Measurements from ENCODE around the gene DNMBP. TPM values are rescaled to one million over a fixed set of nuclear protein-coding genes. Genes with fewer than 3 reads are reported as not detected.
"Not testable (repeated sequence)": the region's sequence is repeated elsewhere in the genome, so short reads cannot be mapped to it uniquely, and the experiment has no call there.

Gene DNMBP
- total RNA-seq, 2 experiments from 2014 or later = 2.2 to 2.4 TPM

DNA sequence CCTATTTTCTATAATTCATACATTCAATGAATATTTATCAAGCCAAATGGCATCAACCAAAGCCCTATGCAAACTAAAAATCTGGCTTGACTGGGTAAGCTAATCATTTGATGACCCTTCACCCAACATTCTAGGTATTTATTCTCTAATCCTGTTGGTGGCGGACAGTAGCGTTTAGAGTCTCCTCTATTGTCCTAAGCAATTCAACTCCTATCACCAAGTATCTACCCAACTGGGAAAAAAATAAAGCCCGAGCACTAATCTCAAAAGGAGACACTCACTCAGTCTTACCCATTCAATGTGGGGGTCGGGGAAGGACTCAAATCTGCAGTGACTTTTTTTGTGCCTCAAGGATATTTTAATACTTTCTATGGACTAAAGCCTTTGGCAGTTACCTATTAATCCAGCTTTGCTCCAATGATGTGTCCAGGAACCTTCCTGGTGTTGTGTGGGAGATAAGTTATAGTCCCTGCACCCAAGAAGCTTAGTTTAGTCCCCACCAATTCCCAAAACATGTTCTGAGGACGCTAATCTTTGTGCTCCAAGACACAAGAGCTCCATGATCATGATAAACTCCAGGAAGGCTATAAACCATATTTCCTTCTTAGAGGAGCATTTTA, 30.6 kb downstream of the DNMBP start:
- Mint-ChIP-seq H3K36me3 (ENCODE audit: low read depth) (no peaks in the 10 kb centered on the region), H3K9me3 (no peaks in the 10 kb centered on the region), H3K4me3 (no peak overlapping the region), H3K4me1 (ENCODE audit: low read depth) (peaks cover 3% of the 10 kb centered on the region), H3K27ac (no peak overlapping the region), H3K27me3 (ENCODE audit: low read depth) (no peaks in the 10 kb centered on the region)
- intact Hi-C loops (cut with micrococcal nuclease) = no loop called here
- no peak for DNase-seq
- CTCF ChIA-PET = interaction anchor here (0.6 to 0.9 kb wide), 2 partner anchors 11 to 30 kb away, joined by 3 to 5 read pairs; partner anchors contain the start of gene DNMBP

DNA sequence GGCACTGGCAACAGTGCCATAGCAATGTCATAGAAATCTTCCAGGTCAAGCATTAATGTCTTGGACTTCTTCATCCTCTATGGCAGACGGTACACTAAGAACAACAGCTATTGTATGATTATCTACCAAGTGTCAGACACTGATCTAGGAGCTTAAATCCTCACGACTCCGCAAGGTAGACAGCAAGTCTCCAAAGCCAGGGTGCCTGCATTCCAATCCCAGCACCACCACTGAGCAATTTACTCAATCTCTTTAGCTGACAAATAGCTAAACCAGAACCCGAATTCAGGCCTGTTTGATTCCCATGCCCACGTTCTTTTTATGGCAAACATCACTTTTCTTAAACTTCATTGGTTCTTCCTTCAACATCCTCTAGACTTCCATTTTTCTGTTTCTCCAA, 31.8 kb downstream of the DNMBP start:
- no peak overlapping the region for H3K27ac Mint-ChIP-seq
- H3K4me1 Mint-ChIP-seq (ENCODE audit: low read depth) = no peaks in the 10 kb centered on the region
- DNase-seq = no peak
- intact Hi-C loops (cut with micrococcal nuclease) = no loop called here
- H3K4me3 Mint-ChIP-seq = no peak overlapping the region
- no peaks in the 10 kb centered on the region for H3K27me3 Mint-ChIP-seq (ENCODE audit: low read depth)
- CTCF ChIA-PET = no interaction called here
- no peaks in the 10 kb centered on the region for H3K36me3 Mint-ChIP-seq (ENCODE audit: low read depth)
- no peaks in the 10 kb centered on the region for H3K9me3 Mint-ChIP-seq

DNA sequence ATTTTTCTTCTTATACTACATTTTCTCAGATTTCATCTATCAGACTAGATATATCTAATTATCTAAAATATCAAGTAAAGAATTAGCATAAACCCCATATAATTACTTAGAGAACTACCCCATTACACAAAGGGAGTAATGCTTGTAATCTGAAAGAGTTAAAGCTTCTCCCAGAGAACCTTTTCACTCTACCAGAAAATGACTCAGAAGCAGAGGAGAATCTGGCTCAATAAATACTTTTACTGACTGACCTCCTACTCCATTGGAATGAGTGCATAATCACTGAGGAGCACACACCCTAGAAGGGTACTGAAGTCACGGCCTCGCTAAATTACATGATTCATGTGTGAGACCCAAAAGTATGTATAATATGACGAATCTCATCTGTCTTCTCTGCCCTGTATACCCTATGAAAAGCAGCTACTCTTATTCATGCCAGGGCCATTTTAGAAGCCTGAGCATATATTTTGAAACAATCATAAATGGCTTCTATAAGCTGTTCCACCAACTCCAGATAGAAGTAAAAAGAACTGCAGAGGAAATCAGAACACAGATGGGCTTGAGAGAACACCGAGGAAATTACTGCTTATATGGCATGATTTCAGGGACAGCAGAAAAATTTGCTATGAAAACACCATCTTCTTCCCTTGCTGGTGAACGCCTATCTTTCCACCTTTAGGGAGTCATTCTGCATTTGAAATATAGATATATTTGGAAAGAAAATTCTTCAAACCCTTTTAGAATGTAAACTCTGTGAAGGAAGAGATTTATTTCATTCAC, 32.7 kb downstream of the DNMBP start:
- DNase-seq = no peak
- intact Hi-C loops (cut with micrococcal nuclease) = no loop called here
- CTCF ChIA-PET = interaction anchor here (0.6 to 1.0 kb wide), 2 partner anchors 16 to 133 kb away, joined by 3 read pairs; no protein-coding TSS in a partner anchor
- H3K4me3 Mint-ChIP-seq = no peak overlapping the region
- H3K9me3 Mint-ChIP-seq = no peaks in the 10 kb centered on the region
- H3K27me3 Mint-ChIP-seq (ENCODE audit: low read depth) = no peaks in the 10 kb centered on the region
- no peak overlapping the region for H3K27ac Mint-ChIP-seq
- H3K4me1 Mint-ChIP-seq (ENCODE audit: low read depth) = no peaks in the 10 kb centered on the region
- H3K36me3 Mint-ChIP-seq (ENCODE audit: low read depth) = no peaks in the 10 kb centered on the region

DNA sequence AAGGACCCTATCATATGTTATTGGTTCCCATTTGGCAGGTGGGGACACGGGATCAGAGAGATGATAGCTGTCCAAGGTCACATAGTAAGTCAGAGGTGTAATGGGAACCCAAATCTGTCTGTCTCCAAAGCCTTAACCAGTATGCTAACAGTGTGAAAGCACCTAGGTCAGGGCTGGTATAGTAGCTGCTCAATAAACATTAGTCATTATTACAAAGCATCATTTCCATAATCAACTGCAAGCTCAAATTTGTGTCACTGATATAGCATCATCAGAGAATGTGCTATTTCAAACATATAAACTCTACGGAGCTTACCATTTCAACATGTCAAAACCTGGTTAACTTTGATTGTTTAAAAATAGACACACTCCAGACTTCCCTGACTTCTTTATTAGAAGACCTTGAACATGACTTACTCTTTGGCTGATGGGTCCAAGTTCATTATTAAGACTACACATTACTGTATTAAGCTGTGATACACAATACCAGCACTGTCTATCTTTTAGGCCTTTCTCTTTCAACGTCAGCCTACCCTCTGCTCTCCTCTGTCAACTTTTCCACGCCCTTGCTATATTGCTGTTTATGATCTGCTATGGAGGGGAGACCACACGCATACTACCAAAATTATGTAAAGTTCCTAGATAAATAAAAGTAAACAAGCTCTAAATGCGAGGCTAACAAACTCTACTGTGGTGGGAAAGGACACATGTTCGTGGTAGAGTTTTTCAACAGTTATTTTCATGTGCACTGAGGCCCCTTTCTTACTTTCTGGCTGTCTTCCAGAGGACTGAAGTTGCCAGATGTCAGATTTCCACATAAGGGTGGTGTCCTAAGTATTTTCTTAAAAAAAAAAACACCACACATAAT, 33.6 kb downstream of the DNMBP start:
- Mint-ChIP-seq H3K36me3 (ENCODE audit: low read depth) (peaks cover under 1% of the 10 kb centered on the region), H3K4me3 (no peak overlapping the region), H3K27ac (no peak overlapping the region), H3K27me3 (ENCODE audit: low read depth) (no peaks in the 10 kb centered on the region), H3K4me1 (ENCODE audit: low read depth) (no peaks in the 10 kb centered on the region), H3K9me3 (no peaks in the 10 kb centered on the region)
- DNase-seq = no peak
- CTCF ChIA-PET = interaction anchor here (0.6 to 1.1 kb wide), 4 partner anchors 10 to 132 kb away, joined by 3 to 4 read pairs (median 3); no protein-coding TSS in a partner anchor
- intact Hi-C loops (cut with micrococcal nuclease) = no loop called here

DNA sequence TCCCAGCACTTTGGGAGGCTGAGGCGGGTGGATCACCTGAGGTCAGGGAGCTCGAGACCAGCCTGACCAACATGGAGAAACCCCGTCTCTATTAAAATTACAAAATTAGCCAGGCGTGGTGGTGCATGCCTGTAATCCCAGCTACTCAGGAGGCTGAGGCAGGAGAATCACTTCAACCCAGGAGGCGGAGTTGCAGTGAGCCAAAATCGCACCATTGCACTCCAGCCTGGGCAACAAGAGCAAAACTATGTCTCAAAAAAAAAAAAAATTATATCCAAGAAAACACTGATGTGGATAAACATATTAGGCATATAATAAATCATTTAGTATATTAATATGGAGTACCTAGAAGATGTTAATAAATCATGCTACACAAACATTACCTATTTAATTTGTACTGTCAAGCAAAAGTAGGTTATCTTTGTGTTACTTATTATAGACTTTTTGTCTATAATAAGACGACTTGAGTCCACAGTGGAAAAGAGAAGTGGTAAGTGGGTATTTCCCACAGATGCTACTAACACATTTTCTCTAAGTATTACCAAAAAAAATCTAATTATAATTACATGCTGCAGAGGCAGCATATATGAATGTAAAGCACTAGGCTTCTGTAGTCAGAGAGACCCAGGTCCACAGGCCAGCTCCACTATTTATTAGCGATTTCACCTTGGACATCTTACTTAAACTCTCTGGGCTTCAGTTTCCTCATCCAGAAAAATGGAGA, 34.5 kb downstream of the DNMBP start:
- H3K27ac Mint-ChIP-seq = no peak overlapping the region
- CTCF ChIA-PET = interaction anchor here (0.8 to 1.1 kb wide), 3 partner anchors 9 to 264 kb away, joined by 3 to 4 read pairs (median 3); no protein-coding TSS in a partner anchor
- no peaks in the 10 kb centered on the region for H3K27me3 Mint-ChIP-seq (ENCODE audit: low read depth)
- H3K36me3 Mint-ChIP-seq (ENCODE audit: low read depth) = peaks cover 4% of the 10 kb centered on the region
- no peak overlapping the region for H3K4me3 Mint-ChIP-seq
- intact Hi-C loops (cut with micrococcal nuclease) = no loop called here
- no peak for DNase-seq
- no peaks in the 10 kb centered on the region for H3K4me1 Mint-ChIP-seq (ENCODE audit: low read depth)
- no peaks in the 10 kb centered on the region for H3K9me3 Mint-ChIP-seq

DNA sequence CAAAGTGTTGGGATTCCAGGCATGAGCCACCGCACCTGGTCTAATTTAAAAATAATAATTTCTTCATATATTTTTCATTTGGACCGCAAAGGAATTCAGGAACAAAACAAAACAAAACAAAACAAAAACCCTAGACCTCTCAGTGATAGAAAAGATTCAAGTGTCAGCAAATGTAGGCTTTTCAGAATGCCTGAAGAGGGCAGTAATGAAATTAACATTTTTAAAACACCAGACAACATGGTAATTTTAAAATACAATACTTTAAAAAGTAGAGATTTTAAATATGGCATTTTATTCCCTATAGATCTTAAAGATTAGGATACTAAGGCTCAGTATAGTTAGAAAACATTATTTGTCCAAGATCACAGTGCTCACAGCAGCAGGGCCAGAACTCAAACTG, 36.6 kb downstream of the DNMBP start:
- no peaks in the 10 kb centered on the region for H3K9me3 Mint-ChIP-seq
- CTCF ChIA-PET = no interaction called here
- no peak for DNase-seq
- intact Hi-C loops (cut with micrococcal nuclease) = loop anchor here (1.0 kb wide), 1 partner anchor 73 kb away; no protein-coding TSS in a partner anchor
- H3K4me1 Mint-ChIP-seq (ENCODE audit: low read depth) = no peaks in the 10 kb centered on the region
- no peak overlapping the region for H3K27ac Mint-ChIP-seq
- H3K4me3 Mint-ChIP-seq = no peak overlapping the region
- peaks cover 4% of the 10 kb centered on the region for H3K36me3 Mint-ChIP-seq (ENCODE audit: low read depth)
- no peaks in the 10 kb centered on the region for H3K27me3 Mint-ChIP-seq (ENCODE audit: low read depth)

DNA sequence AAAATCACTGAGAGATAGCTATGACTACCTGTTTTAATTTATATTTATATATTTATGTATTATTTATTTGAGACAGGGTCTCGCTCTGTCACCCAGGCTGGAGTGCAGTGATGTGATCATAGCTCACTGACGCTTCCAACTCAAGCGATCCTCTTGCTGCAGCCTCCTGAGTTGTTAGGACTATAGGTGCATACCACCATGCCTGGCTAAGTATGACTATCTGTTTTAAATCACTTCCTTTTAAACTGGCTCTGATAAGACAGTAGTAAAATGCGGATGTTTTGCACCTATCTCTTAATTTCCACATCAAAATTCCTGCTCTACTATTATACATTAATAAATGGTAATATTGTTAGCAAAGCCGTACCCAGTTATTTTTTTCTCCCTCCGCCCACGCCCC, 41.8 kb downstream of the DNMBP start:
- Mint-ChIP-seq H3K36me3 (ENCODE audit: low read depth) (peaks cover 8% of the 10 kb centered on the region), H3K9me3 (no peaks in the 10 kb centered on the region), H3K27me3 (ENCODE audit: low read depth) (no peaks in the 10 kb centered on the region), H3K4me1 (ENCODE audit: low read depth) (no peaks in the 10 kb centered on the region), H3K27ac (no peak overlapping the region), H3K4me3 (no peak overlapping the region)
- DNase-seq = no peak
- intact Hi-C loops (cut with micrococcal nuclease) = loop anchor here (5.0 kb wide), 1 partner anchor 121 kb away; no protein-coding TSS in a partner anchor
- CTCF ChIA-PET = interaction anchor here (1.2 kb wide), 1 partner anchor 122 kb away, joined by 3 read pairs; no protein-coding TSS in a partner anchor

DNA sequence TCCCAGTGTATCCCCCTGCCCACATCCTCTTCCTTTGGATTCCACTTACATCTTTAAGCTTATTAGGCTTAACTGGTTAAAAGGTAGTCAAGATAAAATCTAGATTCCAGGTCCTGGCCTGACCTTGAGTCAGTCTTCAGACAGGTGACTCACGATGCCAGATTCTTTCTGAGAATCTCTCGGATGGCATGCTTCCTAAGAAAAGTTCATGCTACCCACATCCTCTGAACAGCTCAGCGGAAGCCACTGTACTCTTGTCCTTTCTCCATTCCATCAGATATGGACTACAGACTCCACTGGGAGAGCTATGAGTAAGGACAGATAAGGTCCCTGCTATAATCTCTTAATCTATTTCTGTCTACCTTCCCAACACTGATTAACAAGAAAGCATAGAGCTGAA, 43.4 kb downstream of the DNMBP start:
- Mint-ChIP-seq H3K4me1 (ENCODE audit: low read depth) (no peaks in the 10 kb centered on the region), H3K27me3 (ENCODE audit: low read depth) (no peaks in the 10 kb centered on the region), H3K36me3 (ENCODE audit: low read depth) (peaks cover 8% of the 10 kb centered on the region), H3K4me3 (no peak overlapping the region), H3K9me3 (no peaks in the 10 kb centered on the region), H3K27ac (no peak overlapping the region)
- CTCF ChIA-PET = interaction anchor here (0.6 to 2.6 kb wide), 4 partner anchors 9 to 120 kb away, joined by 4 to 9 read pairs (median 7); no protein-coding TSS in a partner anchor
- DNase-seq = no peak
- intact Hi-C loops (cut with micrococcal nuclease) = loop anchor here (5.0 kb wide), 1 partner anchor 119 kb away; no protein-coding TSS in a partner anchor

DNA sequence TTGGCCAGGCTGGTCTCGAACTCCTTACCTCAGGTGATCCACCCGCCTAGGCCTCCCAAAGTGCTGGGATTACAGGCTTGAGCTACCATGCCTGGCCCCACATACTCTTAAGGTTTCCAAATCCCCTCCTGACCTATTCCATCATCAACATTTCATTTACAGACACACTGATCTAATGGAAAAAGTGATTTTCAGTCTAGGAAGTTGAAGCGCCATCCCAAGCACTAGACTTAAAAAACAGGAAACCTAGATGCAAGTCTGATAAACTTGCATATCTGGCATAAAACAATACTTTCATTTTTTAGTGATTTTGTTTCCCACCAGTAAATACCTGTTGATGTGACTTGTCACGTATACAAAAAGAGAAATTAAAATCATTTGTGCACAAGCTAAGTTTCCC, 44.0 kb downstream of the DNMBP start:
- Mint-ChIP-seq H3K4me1 (ENCODE audit: low read depth) (no peaks in the 10 kb centered on the region), H3K27me3 (ENCODE audit: low read depth) (no peaks in the 10 kb centered on the region), H3K4me3 (no peak overlapping the region), H3K36me3 (ENCODE audit: low read depth) (peaks cover 6% of the 10 kb centered on the region), H3K27ac (no peak overlapping the region), H3K9me3 (no peaks in the 10 kb centered on the region)
- intact Hi-C loops (cut with micrococcal nuclease) = loop anchor here (5.0 kb wide), 1 partner anchor 118 kb away; no protein-coding TSS in a partner anchor
- CTCF ChIA-PET = interaction anchor here (1.4 to 2.6 kb wide), 3 partner anchors 10 to 120 kb away, joined by 4 to 9 read pairs (median 6); no protein-coding TSS in a partner anchor
- no peak for DNase-seq

DNA sequence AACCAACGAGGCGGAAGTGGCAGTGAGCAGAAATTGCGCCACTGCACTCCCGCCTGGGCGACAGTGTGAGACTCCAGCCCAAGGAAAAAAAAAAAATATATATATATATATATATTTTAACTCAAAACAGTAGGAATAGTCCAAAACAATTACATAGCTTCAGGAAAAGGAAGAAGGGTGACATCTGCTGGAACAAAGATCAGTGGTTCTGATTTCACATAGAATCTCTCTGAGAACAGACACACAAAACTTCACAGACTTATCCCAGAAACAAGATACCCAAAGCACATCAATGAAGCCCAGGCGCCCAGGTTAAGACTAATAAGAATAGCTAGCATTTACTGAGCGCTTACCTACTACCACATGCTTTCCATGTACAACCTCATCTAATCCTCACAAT, 45.0 kb downstream of the DNMBP start:
- CTCF ChIA-PET = interaction anchor here (0.6 to 2.6 kb wide), 3 partner anchors 81 to 163 kb away, joined by 5 to 9 read pairs (median 6); no protein-coding TSS in a partner anchor
- Mint-ChIP-seq H3K36me3 (ENCODE audit: low read depth) (peaks cover 3% of the 10 kb centered on the region), H3K4me3 (no peak overlapping the region), H3K27me3 (ENCODE audit: low read depth) (no peaks in the 10 kb centered on the region), H3K4me1 (ENCODE audit: low read depth) (no peaks in the 10 kb centered on the region), H3K27ac (no peak overlapping the region), H3K9me3 (no peaks in the 10 kb centered on the region)
- no peak for DNase-seq
- intact Hi-C loops (cut with micrococcal nuclease) = loop anchor here (5.0 kb wide), 1 partner anchor 117 kb away; no protein-coding TSS in a partner anchor

DNA sequence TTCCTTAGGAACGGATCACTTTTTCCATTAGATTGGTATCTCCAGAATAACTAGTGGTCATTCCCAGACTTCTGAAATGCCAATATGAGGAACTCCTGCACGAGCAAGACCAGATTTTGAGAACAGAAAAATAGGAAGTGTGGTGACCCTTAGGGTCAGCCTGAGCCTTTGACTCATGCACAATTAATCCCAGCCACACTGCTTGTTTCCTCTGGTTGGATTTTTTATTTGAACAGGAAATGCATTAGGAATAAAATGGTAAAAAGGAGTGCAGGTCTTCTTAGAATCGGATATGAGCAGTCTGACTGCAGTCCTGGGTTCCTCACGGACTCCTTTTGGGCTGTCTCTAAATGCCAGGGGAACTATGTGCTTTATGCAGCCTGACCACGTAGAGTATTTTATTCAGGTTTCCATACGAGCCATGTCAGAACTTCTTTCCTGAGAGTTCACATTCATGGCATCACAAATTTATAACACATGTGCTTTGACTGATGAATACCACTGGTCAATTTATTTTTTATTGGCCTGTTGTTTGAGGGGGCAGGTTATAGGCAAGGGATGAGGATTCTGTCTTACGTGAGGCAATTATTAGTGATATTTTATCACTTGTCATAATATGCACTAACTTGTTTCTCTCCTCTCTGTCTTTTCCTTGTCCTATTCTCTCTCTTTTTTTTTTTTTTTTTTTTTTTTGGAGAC, 46.1 kb downstream of the DNMBP start:
- CTCF ChIA-PET; H3K4me3 Mint-ChIP-seq; intact Hi-C loops (cut with micrococcal nuclease): not testable (repeated sequence)

More for the DNA sequence above, 46.1 kb downstream of the DNMBP start:
- H3K27ac Mint-ChIP-seq; H3K4me1 Mint-ChIP-seq (ENCODE audit: low read depth); H3K27me3 Mint-ChIP-seq (ENCODE audit: low read depth); H3K36me3 Mint-ChIP-seq (ENCODE audit: low read depth); H3K9me3 Mint-ChIP-seq; DNase-seq: not testable (repeated sequence)

Measured in activated naive CD4-positive, alpha-beta T cell treated with anti-CD3 and anti-CD28 coated beads for 36 hours (primary cell).